ENCODE measurements around the gene PRSS56. TPM values are rescaled to one million over a fixed set of nuclear protein-coding genes. Genes with fewer than 3 reads are reported as not detected.

Gene PRSS56
- not detected in 2 replicates for polyA plus RNA-seq (2011; rRNA removed)
- not detected in 2 replicates for polyA minus RNA-seq (2011; rRNA and poly(A)+ RNA removed)

DNA sequence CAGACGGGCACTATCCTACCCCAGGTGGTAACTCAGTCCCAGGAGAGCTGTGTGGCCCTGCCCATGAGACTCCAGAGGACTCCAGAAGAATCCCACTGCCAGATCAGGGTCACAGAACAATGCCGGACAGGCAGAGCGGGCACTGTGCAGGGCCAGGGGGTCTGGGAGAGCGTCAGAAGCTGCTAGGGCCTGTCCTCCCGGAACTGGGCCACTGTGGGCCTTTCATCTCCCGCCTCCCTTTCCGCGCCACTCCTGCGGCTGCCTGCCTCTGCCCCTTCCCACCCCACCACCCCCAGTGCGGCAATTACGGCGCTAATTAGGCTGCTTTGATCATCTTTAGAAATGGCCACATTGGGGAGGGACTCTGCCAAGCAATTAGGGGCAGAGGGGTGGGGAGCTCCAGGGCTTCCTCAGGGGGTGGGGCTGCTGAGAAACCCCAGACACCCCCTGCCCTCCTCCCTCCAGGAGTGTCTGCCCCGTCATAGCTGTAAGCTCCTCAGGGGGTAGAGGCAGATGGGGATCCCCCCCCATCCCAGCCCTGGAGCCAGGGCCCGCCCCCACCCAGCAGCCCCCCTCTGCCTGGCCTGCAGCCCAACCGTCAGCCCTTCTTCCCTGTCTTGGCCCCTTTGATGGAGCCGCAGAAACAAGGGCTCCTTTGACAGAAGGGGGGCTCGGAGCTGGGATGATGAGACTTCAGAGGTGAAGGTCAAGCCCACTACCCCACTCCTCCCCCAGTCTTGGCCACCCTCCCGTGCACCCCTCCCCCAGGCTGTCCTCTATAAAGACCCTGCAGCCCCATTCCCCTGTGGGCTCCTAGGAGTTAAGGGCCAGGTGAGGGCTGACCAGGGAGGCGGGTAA is at the start of gene PRSS56:
Gene PRSS56 (plus strand): TSS at position 808 of the 858 bp plus-strand sequence. CDS start 211 bp downstream, outside the sequence.
- CTCF ChIA-PET = interaction anchor here (2.9 kb wide), 1 partner anchor 73 kb away, joined by 12 read pairs; no protein-coding TSS in a partner anchor
- TF ChIP-seq, protein P1, sequence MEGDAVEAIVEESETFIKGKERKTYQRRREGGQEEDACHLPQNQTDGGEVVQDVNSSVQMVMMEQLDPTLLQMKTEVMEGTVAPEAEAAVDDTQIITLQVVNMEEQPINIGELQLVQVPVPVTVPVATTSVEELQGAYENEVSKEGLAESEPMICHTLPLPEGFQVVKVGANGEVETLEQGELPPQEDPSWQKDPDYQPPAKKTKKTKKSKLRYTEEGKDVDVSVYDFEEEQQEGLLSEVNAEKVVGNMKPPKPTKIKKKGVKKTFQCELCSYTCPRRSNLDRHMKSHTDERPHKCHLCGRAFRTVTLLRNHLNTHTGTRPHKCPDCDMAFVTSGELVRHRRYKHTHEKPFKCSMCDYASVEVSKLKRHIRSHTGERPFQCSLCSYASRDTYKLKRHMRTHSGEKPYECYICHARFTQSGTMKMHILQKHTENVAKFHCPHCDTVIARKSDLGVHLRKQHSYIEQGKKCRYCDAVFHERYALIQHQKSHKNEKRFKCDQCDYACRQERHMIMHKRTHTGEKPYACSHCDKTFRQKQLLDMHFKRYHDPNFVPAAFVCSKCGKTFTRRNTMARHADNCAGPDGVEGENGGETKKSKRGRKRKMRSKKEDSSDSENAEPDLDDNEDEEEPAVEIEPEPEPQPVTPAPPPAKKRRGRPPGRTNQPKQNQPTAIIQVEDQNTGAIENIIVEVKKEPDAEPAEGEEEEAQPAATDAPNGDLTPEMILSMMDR (IDR thresholded peaks at IDR 0.05; ENCODE audit: low read depth, low read length) = no peak
- DNase-seq (ENCODE audit: low read depth, low spot score) = no peak
- H3K27me3 ChIP-seq (ENCODE audit: control insufficient read depth, insufficient read depth, low read length) = peaks cover 52% of the 10 kb centered on the region
- H3K4me3 ChIP-seq (ENCODE audit: low read depth, low read length) = no peak within 1 kb of the TSS
- no peak within 1 kb of the TSS for H3K27ac ChIP-seq (ENCODE audit: low read depth, low read length)
- POLR2A ChIA-PET = interaction anchor here (0.6 kb wide), 1 partner anchor 709 kb away, joined by 4 read pairs; no protein-coding TSS in a partner anchor
- H3K9me3 ChIP-seq (ENCODE audit: control insufficient read depth, insufficient read depth, low read length) = no peaks in the 10 kb centered on the region

DNA sequence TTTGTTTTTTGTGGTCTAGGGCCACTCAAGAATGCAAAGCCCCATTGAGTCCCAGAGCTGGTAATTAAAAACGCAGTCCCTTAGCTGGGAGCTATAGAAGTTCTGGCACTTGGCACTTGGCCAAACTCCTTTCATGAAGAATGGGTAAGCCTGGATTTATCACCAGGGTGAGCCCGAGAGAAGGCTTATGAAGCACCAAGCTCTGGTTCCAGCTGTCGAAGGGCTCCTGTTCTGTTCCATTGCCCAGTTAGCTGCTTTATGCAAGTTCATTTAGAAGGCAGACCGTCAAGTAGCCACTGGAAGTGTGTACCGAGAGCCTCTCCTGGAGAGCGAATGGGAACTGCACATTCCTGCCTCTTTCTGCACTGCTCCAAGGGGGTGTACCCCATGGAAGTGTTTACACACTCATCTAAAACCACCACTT is 46.7 kb upstream of the PRSS56 start:
- TF ChIP-seq, protein P1 (IDR thresholded peaks at IDR 0.05; ENCODE audit: low read depth, low read length) = no peak
- ChIA-PET POLR2A (no interaction called here), CTCF (no interaction called here)
- no peak for DNase-seq (ENCODE audit: low read depth, low spot score)
- Histone ChIP-seq H3K27me3 (ENCODE audit: control insufficient read depth, insufficient read depth, low read length) (peaks cover 39% of the 10 kb centered on the region), H3K27ac (ENCODE audit: low read depth, low read length) (no peak overlapping the region), H3K4me3 (ENCODE audit: low read depth, low read length) (no peak overlapping the region), H3K9me3 (ENCODE audit: control insufficient read depth, insufficient read depth, low read length) (no peaks in the 10 kb centered on the region; the same call in 1 of the 2 replicates)

DNA sequence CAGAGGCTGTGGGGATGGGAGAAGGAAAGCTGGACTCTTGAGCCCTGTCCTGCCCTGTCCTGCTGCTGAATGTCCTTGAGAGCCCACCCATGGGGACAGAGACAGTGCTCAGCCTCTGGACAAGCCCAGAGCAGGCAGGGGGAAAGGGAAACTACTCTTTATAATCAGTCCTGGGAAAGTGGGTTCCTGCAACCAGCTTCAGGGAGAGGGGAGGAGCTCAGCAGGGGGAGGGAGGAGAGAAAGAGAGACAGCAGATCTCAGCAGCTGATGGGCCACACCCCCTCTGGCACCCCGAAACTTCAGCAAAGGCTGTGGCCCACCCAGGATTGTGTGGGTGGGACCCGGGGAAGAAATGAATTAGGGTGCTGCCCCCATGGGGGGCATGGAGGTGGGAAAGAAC is 44.1 kb upstream of the PRSS56 start:
- DNase-seq (ENCODE audit: low read depth, low spot score) = no peak
- Histone ChIP-seq H3K27me3 (ENCODE audit: control insufficient read depth, insufficient read depth, low read length) (peaks cover 41% of the 10 kb centered on the region), H3K4me3 (ENCODE audit: low read depth, low read length) (no peak overlapping the region), H3K27ac (ENCODE audit: low read depth, low read length) (no peak overlapping the region), H3K9me3 (ENCODE audit: control insufficient read depth, insufficient read depth, low read length) (no peaks in the 10 kb centered on the region; the same call in 1 of the 2 replicates)
- TF ChIP-seq, protein P1 (IDR thresholded peaks at IDR 0.05; ENCODE audit: low read depth, low read length) = no peak
- POLR2A ChIA-PET = no interaction called here
- CTCF ChIA-PET = no interaction called here

DNA sequence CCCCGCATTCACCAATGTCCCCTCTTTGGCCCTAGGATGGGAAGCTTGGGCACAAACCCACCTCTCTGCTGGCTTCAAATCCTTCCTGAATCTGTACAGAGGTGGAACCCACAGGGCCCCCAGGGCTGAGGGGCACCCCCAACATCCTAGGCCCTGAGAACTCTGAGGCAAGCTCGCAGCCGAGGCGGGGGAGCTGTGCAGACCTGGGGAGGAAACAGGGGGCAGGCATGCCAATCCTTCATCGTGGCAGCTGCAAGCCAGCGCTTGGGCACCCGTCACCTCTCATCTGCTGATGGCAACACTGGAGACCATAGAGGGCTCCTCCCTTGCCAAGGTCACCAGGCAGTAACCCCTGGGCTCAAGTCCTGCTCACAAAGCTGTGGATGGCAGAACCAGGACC is 43.4 kb upstream of the PRSS56 start:
- H3K27me3 ChIP-seq (ENCODE audit: control insufficient read depth, insufficient read depth, low read length) = peaks cover 39% of the 10 kb centered on the region
- H3K4me3 ChIP-seq (ENCODE audit: low read depth, low read length) = no peak overlapping the region
- no peaks in the 10 kb centered on the region; the same call in 1 of the 2 replicates for H3K9me3 ChIP-seq (ENCODE audit: control insufficient read depth, insufficient read depth, low read length)
- TF ChIP-seq, protein P1 (IDR thresholded peaks at IDR 0.05; ENCODE audit: low read depth, low read length) = no peak
- ChIA-PET CTCF (no interaction called here), POLR2A (no interaction called here)
- DNase-seq (ENCODE audit: low read depth, low spot score) = no peak
- H3K27ac ChIP-seq (ENCODE audit: low read depth, low read length) = no peak overlapping the region

Measured in AG04450 (cell line).